OCI-LY3 (cell line): ENCODE data around the gene GIN1.

Source experiments
- H2AFZ ChIP-seq: fragments of 200-600, 300-600 bp; shearing (Covaris generic); 2 replicates; pipeline ENCODE4 v1.6.0; 2014; ENCODE audit warnings: antibody characterized with exemption, low read depth, low read length
- H3K27ac ChIP-seq: fragments of 200-600, 300-600 bp; sonication (generic); 2 replicates; pipeline ENCODE4 v1.5.1; 2014; ENCODE audit warnings: mild to moderate bottlenecking, low read length, moderate library complexity, mixed read lengths
- H3K27me3 ChIP-seq: fragments of 200-600, 300-600 bp; sonication (generic); 2 replicates; pipeline ENCODE4 v1.6.1; 2014; ENCODE audit warnings: low read depth, low read length, mixed read lengths
- H3K36me3 ChIP-seq: fragments of 200-600, 300-600 bp; sonication (generic); replicated peaks from 2 replicates; pipeline ENCODE3; 2014; ENCODE audit warnings: low read depth, low read length, mixed read lengths
- H3K4me1 ChIP-seq: fragments of 300-600, 200-600 bp; sonication (generic); 2 replicates; pipeline ENCODE4 v1.6.1; 2014; ENCODE audit warnings: low read length, mixed read lengths
- H3K4me2 ChIP-seq: fragments of 200-600, 300-600 bp; sonication (generic); 2 replicates; pipeline ENCODE4 v1.6.1; 2014; ENCODE audit warnings: low read length, mixed read lengths
- H3K4me3 ChIP-seq: fragments of 300-600, 200-600 bp; sonication (generic); 2 replicates; pipeline ENCODE4 v1.5.1; 2014; ENCODE audit warnings: antibody characterized with exemption, mild to moderate bottlenecking, low read length, moderate library complexity
- H3K79me2 ChIP-seq: fragments of 300-600, 200-600 bp; shearing (Covaris generic); 2 replicates; pipeline ENCODE4 v1.6.1; 2014; ENCODE audit warnings: mild to moderate bottlenecking, low read length, mixed read lengths
- H3K9ac ChIP-seq: fragments of 300-600, 200-600 bp; shearing (Covaris generic); 2 replicates; pipeline ENCODE4 v1.6.0; 2014; ENCODE audit warnings: mild to moderate bottlenecking, low read length, moderate library complexity
- H3K9me3 ChIP-seq: fragments of 200-600, 300-600 bp; shearing (Covaris generic); 2 replicates; pipeline ENCODE4 v1.6.1; 2014; ENCODE audit warnings: low read length, mixed read lengths; ENCODE audit not compliant: insufficient read depth
- H4K20me1 ChIP-seq: fragments of 200-600, 300-600 bp; sonication (generic); 2 replicates; pipeline ENCODE4 v1.6.1; 2016; ENCODE audit warnings: low read length, mixed read lengths; ENCODE audit not compliant: insufficient read depth
- EZH2phosphoT487 ChIP-seq: fragments of 200-600 bp; shearing (Covaris generic); IDR thresholded peaks from 2 replicates; pipeline ENCODE4 v1.6.1; 2018; ENCODE audit warnings: antibody characterized with exemption, mixed run types, low read depth
- TF ChIP-seq, protein P1 (sequence below): fragments of 200-600, 300-600 bp; sonication (generic); IDR thresholded peaks from 2 replicates; pipeline ENCODE4 v1.5.1; 2014; ENCODE audit warnings: antibody characterized with exemption, low read length, low read depth

Gene GIN1

DNA sequence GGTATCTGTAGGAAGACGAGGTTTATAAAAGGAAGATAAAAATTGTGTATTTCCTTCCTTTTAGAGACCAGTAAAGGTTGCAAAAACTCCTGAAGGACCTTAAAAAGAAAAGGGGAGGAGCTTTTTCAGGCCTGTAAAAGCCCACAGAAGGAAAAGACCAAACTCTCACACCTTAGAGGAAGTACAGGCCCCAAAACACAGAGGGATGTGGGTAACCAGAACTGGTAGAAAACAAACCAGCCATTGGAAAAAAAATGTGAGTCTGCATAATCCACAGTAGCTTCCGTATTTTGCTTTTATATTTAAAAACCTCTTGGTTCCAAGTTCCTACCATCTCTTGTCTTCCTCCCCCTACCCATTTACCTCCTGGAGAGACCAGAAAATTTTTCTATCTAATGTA lies 8.5 kb downstream of the GIN1 start:
- Histone ChIP-seq H3K27me3 (no peaks in the 10 kb centered on the region), H3K9me3 (no peaks in the 10 kb centered on the region), H4K20me1 (no peaks in the 10 kb centered on the region), H3K9ac (no peak overlapping the region), H3K4me3 (no peak overlapping the region), H3K4me2 (no peak overlapping the region), H2AFZ (no peak overlapping the region), H3K4me1 (no peaks in the 10 kb centered on the region), H3K79me2 (peaks cover 7% of the 10 kb centered on the region; the same call in 1 of the 2 replicates), H3K36me3 (no peaks in the 10 kb centered on the region), H3K27ac (no peak overlapping the region)
- no peak for TF ChIP-seq EZH2phosphoT487
- TF ChIP-seq, protein P1, sequence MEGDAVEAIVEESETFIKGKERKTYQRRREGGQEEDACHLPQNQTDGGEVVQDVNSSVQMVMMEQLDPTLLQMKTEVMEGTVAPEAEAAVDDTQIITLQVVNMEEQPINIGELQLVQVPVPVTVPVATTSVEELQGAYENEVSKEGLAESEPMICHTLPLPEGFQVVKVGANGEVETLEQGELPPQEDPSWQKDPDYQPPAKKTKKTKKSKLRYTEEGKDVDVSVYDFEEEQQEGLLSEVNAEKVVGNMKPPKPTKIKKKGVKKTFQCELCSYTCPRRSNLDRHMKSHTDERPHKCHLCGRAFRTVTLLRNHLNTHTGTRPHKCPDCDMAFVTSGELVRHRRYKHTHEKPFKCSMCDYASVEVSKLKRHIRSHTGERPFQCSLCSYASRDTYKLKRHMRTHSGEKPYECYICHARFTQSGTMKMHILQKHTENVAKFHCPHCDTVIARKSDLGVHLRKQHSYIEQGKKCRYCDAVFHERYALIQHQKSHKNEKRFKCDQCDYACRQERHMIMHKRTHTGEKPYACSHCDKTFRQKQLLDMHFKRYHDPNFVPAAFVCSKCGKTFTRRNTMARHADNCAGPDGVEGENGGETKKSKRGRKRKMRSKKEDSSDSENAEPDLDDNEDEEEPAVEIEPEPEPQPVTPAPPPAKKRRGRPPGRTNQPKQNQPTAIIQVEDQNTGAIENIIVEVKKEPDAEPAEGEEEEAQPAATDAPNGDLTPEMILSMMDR, result no peak

DNA sequence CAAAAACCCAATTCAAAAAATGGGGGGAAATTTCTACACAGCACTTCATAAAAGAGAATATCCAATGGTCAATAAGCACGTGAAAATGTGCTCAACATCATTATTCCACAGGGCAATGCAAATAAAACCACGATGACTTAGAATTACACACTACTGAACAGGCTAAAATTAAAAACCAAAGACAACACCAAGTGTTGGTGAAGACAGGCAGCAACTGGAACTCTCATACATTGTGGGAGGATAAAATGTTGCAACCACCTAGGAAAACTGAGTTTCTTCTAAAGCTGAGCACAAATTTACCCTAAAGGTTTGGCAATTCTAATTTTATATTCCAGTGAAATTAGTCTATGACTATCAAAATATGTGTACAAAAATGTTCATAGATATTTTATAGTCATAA lies 9.5 kb downstream of the GIN1 start:
- Histone ChIP-seq H3K36me3 (peaks cover 2% of the 10 kb centered on the region), H2AFZ (no peak overlapping the region), H3K27ac (no peak overlapping the region), H3K79me2 (no peaks in the 10 kb centered on the region), H3K4me3 (no peak overlapping the region), H3K27me3 (no peaks in the 10 kb centered on the region), H3K4me2 (no peak overlapping the region), H4K20me1 (no peaks in the 10 kb centered on the region), H3K9ac (no peak overlapping the region), H3K9me3 (no peaks in the 10 kb centered on the region), H3K4me1 (no peaks in the 10 kb centered on the region)
- TF ChIP-seq, protein P1, result no peak
- TF ChIP-seq EZH2phosphoT487, result no peak

- no peak overlapping the region for H3K27ac ChIP-seq
- no peaks in the 10 kb centered on the region for H3K27me3 ChIP-seq
These were observed 10.7 kb downstream of the GIN1 start for GRCh38 chr5:103109277-103109676.

GRCh38 chr5:103108086-103108485 lies 11.9 kb downstream of the GIN1 start:
- H3K79me2 ChIP-seq, result no peaks in the 10 kb centered on the region
- no peaks in the 10 kb centered on the region for H4K20me1 ChIP-seq
- no peak overlapping the region for H2AFZ ChIP-seq
- H3K9me3 ChIP-seq, result no peaks in the 10 kb centered on the region
- no peak overlapping the region for H3K4me3 ChIP-seq
- H3K36me3 ChIP-seq, result peaks cover 2% of the 10 kb centered on the region
- no peaks in the 10 kb centered on the region for H3K27me3 ChIP-seq
- no peak overlapping the region for H3K4me2 ChIP-seq
- no peak overlapping the region for H3K9ac ChIP-seq
- no peak overlapping the region for H3K27ac ChIP-seq
- TF ChIP-seq, protein P1, result no peak
- no peaks in the 10 kb centered on the region for H3K4me1 ChIP-seq

More at GRCh38 chr5:103109277-103109676, 10.7 kb downstream of the GIN1 start:
- Histone ChIP-seq H3K36me3 (peaks cover 2% of the 10 kb centered on the region), H3K9me3 (no peaks in the 10 kb centered on the region), H4K20me1 (no peaks in the 10 kb centered on the region), H3K4me2 (no peak overlapping the region), H3K4me1 (no peaks in the 10 kb centered on the region), H3K79me2 (no peaks in the 10 kb centered on the region), H3K4me3 (no peak overlapping the region), H3K9ac (no peak overlapping the region), H2AFZ (no peak overlapping the region)
- TF ChIP-seq EZH2phosphoT487, result no peak
- TF ChIP-seq, protein P1, result no peak
